GM23338 (cell line): ENCODE results near the gene GJA10. TPM values are rescaled to one million over a fixed set of nuclear protein-coding genes. Genes with fewer than 3 reads are reported as not detected.

Experiments used
- ATAC-seq: fragments of 200-7000 bp; cut with Tn5 transposase; 3 replicates; pipeline ENCODE4 v1.9.1; 2020
- DNase-seq: peaks from one replicate; pipeline ENCODE4 v3.0.0-alpha.2; 2015; ENCODE audit warnings: low spot score
- H2AFZ ChIP-seq: fragments of 200-600 bp; sonication (generic); 2 replicates; pipeline ENCODE4 v1.8.0; 2016; ENCODE audit warnings: antibody characterized with exemption, mild to moderate bottlenecking, moderate library complexity
- H3F3A ChIP-seq: fragments of 200-600 bp; sonication (generic); replicated peaks from 2 replicates; pipeline ENCODE4 v1.8.0; 2017; ENCODE audit warnings: antibody characterized with exemption, mixed run types, low read depth
- H3K27ac ChIP-seq: fragments of 200-600 bp; sonication (generic); 2 replicates; pipeline ENCODE4 v1.6.1; 2016; ENCODE audit warnings: low read depth
- H3K27me3 ChIP-seq: fragments of 200-600 bp; sonication (generic); 2 replicates; pipeline ENCODE4 v1.8.0; 2016; ENCODE audit warnings: mild to moderate bottlenecking, mixed run types, moderate library complexity; ENCODE audit not compliant: insufficient read depth
- H3K36me3 ChIP-seq: fragments of 200-600 bp; sonication (generic); 2 replicates; pipeline ENCODE4 v1.8.0; 2016; ENCODE audit warnings: mild to moderate bottlenecking; ENCODE audit not compliant: insufficient read depth
- H3K4me1 ChIP-seq: fragments of 200-600 bp; sonication (generic); 2 replicates; pipeline ENCODE4 v1.8.0; 2016; ENCODE audit warnings: mild to moderate bottlenecking, moderate library complexity; ENCODE audit not compliant: insufficient read depth
- H3K4me2 ChIP-seq: fragments of 200-600 bp; sonication (generic); 2 replicates; pipeline ENCODE4 v1.7.1; 2017; ENCODE audit warnings: mixed run types
- H3K4me3 ChIP-seq: fragments of 200-600 bp; sonication (generic); 2 replicates; pipeline ENCODE4 v1.6.1; 2016; ENCODE audit warnings: mixed run types
- H3K79me2 ChIP-seq: fragments of 200-600 bp; sonication (generic); replicated peaks from 2 replicates; pipeline ENCODE4 v1.8.0; 2017; ENCODE audit warnings: mild to moderate bottlenecking; ENCODE audit not compliant: insufficient read depth
- H3K9me2 ChIP-seq: fragments of 200-600 bp; sonication (generic); 2 replicates; pipeline ENCODE4 v1.8.0; 2017; ENCODE audit not compliant: insufficient read depth
- H4K20me1 ChIP-seq: fragments of 200-600 bp; sonication (generic); replicated peaks from 2 replicates; pipeline ENCODE4 v1.8.0; 2017; ENCODE audit warnings: mild to moderate bottlenecking; ENCODE audit not compliant: insufficient read depth
- H3K27ac Mint-ChIP-seq: 2 replicates; pipeline ENCODE4 v1.8.0; 2020; ENCODE audit warnings: inconsistent platforms, mild to moderate bottlenecking, moderate library complexity, mixed read lengths
- H3K27me3 Mint-ChIP-seq: 3 replicates; pipeline ENCODE4 v1.8.0; 2022; ENCODE audit warnings: low read depth, mild to moderate bottlenecking, moderate library complexity, mixed read lengths, inconsistent platforms; ENCODE audit not compliant: insufficient read depth, poor library complexity
- H3K36me3 Mint-ChIP-seq: 3 replicates; pipeline ENCODE4 v1.8.0; 2021; ENCODE audit warnings: low read depth, mild to moderate bottlenecking, inconsistent platforms, moderate library complexity, mixed read lengths
- H3K4me1 Mint-ChIP-seq: 3 replicates; pipeline ENCODE4 v1.8.0; 2020; ENCODE audit warnings: mild to moderate bottlenecking, inconsistent platforms, mixed read lengths
- H3K4me3 Mint-ChIP-seq: 3 replicates; pipeline ENCODE4 v1.8.0; 2021; ENCODE audit warnings: moderate library complexity, mild to moderate bottlenecking, inconsistent platforms, mixed read lengths
- H3K9me3 Mint-ChIP-seq: 3 replicates; pipeline ENCODE4 v1.8.0; 2020; ENCODE audit warnings: moderate library complexity, mild to moderate bottlenecking, inconsistent platforms, mixed read lengths
- EZH2phosphoT487 ChIP-seq: fragments of 200-600 bp; sonication (generic); IDR thresholded peaks from one replicate; pipeline ENCODE4 v1.8.1; 2018; ENCODE audit warnings: antibody characterized with exemption; ENCODE audit not compliant: unreplicated experiment
- polyA plus RNA-seq: library from polyadenylated mRNA; unstranded; fragments of >200 nt; fragmentation: Nextera tagmentation; extraction: Ambion mirVana; gene quantifications from 2 replicates; pipeline ENCODE4 v1.2.1, GENCODE V29; 2016
- total RNA-seq: library from RNA; depleted of rRNA; stranded (reverse); fragments of >200 nt; shearing (Covaris generic); gene quantifications from 2 replicates; pipeline ENCODE4 v1.2.3, GENCODE V29; 2014
- TF ChIP-seq, protein P1 (sequence below): fragments of 250-450 bp; sonication (Bioruptor Pico); IDR thresholded peaks from 2 replicates; pipeline ENCODE4 v1.5.0; 2020; ENCODE audit warnings: mild to moderate bottlenecking, moderate library complexity

The GJA10 gene
- total and polyA plus RNA-seq, 2 experiments from 2014 or later = not detected

DNA sequence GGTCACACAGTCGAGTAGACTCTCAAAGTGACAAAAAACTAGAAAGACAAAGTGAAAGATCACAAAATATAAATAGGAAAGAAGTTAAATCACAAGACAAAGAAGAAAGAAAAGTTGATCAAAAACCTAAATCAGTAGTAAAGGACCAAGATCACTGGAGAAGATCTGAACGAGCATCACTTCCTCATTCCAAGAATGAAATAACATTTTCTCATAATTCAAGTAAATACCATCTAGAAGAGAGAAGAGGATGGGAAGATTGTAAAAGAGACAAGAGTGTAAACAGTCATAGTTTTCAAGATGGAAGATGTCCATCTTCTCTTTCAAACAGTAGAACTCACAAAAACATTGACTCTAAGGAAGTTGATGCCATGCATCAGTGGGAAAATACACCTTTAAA, 31.6 kb upstream of the GJA10 start:
- H3K36me3 Mint-ChIP-seq = peaks cover 86% of the 10 kb centered on the region
- no peak for ATAC-seq

More for the DNA sequence above, 31.6 kb upstream of the GJA10 start:
- Mint-ChIP-seq H3K27me3 (peaks cover 2% of the 10 kb centered on the region), H3K27ac (no peak overlapping the region), H3K9me3 (peaks cover 4% of the 10 kb centered on the region; the same call in 2 of the 3 replicates), H3K4me3 (no peak overlapping the region), H3K4me1 (no peaks in the 10 kb centered on the region)
- H3K9me2 ChIP-seq = no peaks in the 10 kb centered on the region
- DNase-seq = no peak
- H3K27ac ChIP-seq = no peak overlapping the region
- H3F3A ChIP-seq = peaks cover 3% of the 10 kb centered on the region; the same call in 1 of the 2 replicates
- H2AFZ ChIP-seq = no peak overlapping the region
- H4K20me1 ChIP-seq = 0 out of 2 replicates have a peak, but pooled peaks cover 8% of the 10 kb centered on the region
- H3K4me2 ChIP-seq = no peak overlapping the region
- no peak for TF ChIP-seq EZH2phosphoT487
- TF ChIP-seq, protein P1, sequence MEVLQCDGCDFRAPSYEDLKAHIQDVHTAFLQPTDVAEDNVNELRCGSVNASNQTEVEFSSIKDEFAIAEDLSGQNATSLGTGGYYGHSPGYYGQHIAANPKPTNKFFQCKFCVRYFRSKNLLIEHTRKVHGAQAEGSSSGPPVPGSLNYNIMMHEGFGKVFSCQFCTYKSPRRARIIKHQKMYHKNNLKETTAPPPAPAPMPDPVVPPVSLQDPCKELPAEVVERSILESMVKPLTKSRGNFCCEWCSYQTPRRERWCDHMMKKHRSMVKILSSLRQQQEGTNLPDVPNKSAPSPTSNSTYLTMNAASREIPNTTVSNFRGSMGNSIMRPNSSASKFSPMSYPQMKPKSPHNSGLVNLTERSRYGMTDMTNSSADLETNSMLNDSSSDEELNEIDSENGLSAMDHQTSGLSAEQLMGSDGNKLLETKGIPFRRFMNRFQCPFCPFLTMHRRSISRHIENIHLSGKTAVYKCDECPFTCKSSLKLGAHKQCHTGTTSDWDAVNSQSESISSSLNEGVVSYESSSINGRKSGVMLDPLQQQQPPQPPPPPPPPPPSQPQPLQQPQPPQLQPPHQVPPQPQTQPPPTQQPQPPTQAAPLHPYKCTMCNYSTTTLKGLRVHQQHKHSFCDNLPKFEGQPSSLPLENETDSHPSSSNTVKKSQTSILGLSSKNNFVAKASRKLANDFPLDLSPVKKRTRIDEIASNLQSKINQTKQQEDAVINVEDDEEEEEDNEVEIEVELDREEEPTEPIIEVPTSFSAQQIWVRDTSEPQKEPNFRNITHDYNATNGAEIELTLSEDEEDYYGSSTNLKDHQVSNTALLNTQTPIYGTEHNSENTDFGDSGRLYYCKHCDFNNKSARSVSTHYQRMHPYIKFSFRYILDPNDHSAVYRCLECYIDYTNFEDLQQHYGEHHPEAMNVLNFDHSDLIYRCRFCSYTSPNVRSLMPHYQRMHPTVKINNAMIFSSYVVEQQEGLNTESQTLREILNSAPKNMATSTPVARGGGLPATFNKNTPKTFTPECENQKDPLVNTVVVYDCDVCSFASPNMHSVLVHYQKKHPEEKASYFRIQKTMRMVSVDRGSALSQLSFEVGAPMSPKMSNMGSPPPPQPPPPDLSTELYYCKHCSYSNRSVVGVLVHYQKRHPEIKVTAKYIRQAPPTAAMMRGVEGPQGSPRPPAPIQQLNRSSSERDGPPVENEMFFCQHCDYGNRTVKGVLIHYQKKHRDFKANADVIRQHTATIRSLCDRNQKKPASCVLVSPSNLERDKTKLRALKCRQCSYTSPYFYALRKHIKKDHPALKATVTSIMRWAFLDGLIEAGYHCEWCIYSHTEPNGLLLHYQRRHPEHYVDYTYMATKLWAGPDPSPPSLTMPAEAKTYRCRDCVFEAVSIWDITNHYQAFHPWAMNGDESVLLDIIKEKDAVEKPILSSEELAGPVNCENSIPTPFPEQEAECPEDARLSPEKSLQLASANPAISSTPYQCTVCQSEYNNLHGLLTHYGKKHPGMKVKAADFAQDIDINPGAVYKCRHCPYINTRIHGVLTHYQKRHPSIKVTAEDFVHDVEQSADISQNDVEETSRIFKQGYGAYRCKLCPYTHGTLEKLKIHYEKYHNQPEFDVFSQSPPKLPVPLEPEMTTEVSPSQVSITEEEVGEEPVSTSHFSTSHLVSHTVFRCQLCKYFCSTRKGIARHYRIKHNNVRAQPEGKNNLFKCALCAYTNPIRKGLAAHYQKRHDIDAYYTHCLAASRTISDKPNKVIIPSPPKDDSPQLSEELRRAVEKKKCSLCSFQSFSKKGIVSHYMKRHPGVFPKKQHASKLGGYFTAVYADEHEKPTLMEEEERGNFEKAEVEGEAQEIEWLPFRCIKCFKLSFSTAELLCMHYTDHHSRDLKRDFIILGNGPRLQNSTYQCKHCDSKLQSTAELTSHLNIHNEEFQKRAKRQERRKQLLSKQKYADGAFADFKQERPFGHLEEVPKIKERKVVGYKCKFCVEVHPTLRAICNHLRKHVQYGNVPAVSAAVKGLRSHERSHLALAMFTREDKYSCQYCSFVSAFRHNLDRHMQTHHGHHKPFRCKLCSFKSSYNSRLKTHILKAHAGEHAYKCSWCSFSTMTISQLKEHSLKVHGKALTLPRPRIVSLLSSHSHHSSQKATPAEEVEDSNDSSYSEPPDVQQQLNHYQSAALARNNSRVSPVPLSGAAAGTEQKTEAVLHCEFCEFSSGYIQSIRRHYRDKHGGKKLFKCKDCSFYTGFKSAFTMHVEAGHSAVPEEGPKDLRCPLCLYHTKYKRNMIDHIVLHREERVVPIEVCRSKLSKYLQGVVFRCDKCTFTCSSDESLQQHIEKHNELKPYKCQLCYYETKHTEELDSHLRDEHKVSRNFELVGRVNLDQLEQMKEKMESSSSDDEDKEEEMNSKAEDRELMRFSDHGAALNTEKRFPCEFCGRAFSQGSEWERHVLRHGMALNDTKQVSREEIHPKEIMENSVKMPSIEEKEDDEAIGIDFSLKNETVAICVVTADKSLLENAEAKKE (CRISPR knock-in tag) = no peak
- no peaks in the 10 kb centered on the region for H3K27me3 ChIP-seq
- no peaks in the 10 kb centered on the region for H3K4me1 ChIP-seq
- no peaks in the 10 kb centered on the region for H3K79me2 ChIP-seq
- peaks cover 61% of the 10 kb centered on the region for H3K36me3 ChIP-seq
- H3K4me3 ChIP-seq = no peak overlapping the region
